Measurements from ENCODE around the gene LHFPL4. TPM values are rescaled to one million over a fixed set of nuclear protein-coding genes. Genes with fewer than 3 reads are reported as not detected.
A peak's percentile ranks its signal among the peaks of the same experiment; 100 is the strongest.

The LHFPL4 gene
- total RNA-seq, 1 donor from 2014 or later = not detected

DNA sequence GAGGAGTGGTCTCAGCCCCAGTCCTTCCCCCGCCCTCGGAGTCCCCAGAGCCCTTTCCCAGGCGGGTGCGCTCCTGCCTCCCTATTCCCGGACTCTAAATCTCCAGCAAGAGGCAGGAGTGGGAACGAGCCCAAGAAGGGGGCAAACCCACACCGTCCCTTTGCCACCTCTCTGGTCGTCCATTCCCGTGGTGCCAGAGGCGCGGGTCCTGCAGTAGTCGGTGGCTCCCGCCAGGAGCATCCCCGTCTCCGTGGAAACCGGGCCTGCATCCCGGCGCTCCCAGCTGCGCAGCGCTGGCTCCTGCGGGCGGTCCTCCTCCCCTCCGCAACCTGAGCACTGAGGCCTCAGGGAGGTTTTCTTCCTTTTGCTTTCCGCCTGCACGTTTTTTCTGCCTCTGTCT is 44.8 kb downstream of the LHFPL4 start:
- H3K4me3 ChIP-seq (ENCODE audit: low read depth, low read length) = no peak overlapping the region
- no peak for DNase-seq (ENCODE audit: low read depth)
- TF ChIP-seq, protein P1, sequence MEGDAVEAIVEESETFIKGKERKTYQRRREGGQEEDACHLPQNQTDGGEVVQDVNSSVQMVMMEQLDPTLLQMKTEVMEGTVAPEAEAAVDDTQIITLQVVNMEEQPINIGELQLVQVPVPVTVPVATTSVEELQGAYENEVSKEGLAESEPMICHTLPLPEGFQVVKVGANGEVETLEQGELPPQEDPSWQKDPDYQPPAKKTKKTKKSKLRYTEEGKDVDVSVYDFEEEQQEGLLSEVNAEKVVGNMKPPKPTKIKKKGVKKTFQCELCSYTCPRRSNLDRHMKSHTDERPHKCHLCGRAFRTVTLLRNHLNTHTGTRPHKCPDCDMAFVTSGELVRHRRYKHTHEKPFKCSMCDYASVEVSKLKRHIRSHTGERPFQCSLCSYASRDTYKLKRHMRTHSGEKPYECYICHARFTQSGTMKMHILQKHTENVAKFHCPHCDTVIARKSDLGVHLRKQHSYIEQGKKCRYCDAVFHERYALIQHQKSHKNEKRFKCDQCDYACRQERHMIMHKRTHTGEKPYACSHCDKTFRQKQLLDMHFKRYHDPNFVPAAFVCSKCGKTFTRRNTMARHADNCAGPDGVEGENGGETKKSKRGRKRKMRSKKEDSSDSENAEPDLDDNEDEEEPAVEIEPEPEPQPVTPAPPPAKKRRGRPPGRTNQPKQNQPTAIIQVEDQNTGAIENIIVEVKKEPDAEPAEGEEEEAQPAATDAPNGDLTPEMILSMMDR (conservative IDR thresholded peaks at IDR 0.05; ENCODE audit: low read depth, low read length) = no peak

DNA sequence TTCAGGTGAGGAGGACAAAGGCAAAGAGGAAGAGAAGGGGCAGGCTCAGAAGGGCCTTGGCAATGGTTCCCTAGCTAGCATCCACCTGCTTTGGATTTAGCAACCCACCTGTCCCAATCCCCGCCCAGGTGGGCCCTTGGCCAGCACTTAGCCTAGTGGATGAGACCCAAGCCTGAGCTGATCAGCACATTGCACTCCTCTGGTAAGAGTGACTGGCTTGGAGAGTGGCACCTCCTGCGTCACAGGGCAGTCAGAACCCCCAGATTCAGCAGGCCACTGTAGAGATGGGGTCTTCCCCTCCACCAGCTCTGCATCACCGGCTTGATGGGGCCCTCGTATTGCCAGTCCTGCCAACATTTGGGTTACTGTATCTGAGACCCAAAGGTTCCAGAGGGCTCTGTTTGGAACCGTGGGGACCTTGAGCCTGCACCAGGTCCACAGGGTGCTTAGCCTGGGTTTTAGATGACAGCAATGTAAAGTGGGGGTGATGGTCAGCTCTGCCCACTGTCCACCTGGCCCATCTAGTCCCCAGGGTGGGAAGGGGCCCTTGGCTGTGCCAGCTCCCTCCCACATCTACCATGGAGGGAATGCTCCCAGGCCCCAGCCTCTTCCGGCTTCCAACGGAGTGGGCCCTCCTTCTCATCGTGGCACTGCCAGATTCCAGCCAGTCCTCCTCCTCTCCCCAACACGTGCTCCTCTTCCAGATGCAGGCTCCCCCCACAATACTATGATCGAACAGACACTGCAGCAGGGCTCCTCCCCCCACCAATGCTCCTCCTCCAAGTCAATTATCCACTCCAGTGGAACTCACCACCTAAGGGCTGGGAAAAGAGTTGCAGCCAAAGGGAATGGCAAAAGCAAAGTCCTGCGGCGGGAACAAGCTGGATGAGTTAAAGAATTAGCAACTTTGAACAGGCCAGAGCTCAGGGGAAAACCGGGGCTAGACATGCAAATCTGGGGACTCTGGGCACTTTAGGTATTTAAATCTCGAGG is 45.7 kb downstream of the LHFPL4 start:
- TF ChIP-seq, protein P1 (conservative IDR thresholded peaks at IDR 0.05; ENCODE audit: low read depth, low read length) = no peak
- H3K4me3 ChIP-seq (ENCODE audit: low read depth, low read length) = no peak overlapping the region
- DNase-seq (ENCODE audit: low read depth) = no peak

DNA sequence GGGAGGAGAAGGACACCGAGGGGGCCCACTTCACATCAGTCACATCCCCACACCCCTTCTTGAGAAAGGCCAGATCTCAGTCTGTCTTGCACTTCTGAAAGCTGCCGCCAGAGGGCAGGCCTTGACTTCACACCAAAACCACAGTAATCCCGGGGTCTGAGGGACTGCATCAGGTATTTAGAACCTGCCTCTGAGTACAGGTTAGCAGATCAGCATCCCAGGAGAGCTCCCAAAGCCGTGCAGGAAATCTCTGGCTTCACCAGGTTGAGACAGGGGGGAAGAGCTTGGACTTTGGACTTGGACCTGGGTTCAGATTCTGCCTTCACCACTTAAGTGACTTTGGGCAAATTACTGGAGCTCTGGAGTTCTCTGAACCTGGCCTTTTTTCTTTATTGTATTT is 50.3 kb downstream of the LHFPL4 start:
- TF ChIP-seq, protein P1 (conservative IDR thresholded peaks at IDR 0.05; ENCODE audit: low read depth, low read length) = peak; percentile 93
- no peak overlapping the region for H3K4me3 ChIP-seq (ENCODE audit: low read depth, low read length)
- DNase-seq (ENCODE audit: low read depth) = peak; percentile 10

DNA sequence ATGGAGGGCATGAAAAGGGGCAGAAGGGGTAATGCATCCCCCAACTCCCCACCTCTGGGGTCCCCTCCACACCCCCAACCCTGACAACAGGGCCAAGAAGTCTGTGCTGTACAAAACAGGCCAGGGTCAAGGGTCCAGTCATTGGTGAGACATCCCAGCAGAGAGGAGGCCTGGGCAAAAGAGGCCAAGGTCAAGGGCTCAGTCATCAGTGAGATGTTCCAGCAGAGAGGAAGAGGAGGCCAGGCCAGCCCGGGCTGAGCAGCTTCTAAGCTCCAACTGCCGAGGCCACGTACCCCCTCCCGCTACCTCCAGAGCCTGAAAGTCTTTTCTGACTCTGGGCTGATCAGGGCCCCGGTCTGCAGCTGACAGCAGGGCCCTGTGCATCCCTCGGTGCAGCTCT is 52.4 kb downstream of the LHFPL4 start:
- TF ChIP-seq, protein P1 (conservative IDR thresholded peaks at IDR 0.05; ENCODE audit: low read depth, low read length) = no peak

DNA sequence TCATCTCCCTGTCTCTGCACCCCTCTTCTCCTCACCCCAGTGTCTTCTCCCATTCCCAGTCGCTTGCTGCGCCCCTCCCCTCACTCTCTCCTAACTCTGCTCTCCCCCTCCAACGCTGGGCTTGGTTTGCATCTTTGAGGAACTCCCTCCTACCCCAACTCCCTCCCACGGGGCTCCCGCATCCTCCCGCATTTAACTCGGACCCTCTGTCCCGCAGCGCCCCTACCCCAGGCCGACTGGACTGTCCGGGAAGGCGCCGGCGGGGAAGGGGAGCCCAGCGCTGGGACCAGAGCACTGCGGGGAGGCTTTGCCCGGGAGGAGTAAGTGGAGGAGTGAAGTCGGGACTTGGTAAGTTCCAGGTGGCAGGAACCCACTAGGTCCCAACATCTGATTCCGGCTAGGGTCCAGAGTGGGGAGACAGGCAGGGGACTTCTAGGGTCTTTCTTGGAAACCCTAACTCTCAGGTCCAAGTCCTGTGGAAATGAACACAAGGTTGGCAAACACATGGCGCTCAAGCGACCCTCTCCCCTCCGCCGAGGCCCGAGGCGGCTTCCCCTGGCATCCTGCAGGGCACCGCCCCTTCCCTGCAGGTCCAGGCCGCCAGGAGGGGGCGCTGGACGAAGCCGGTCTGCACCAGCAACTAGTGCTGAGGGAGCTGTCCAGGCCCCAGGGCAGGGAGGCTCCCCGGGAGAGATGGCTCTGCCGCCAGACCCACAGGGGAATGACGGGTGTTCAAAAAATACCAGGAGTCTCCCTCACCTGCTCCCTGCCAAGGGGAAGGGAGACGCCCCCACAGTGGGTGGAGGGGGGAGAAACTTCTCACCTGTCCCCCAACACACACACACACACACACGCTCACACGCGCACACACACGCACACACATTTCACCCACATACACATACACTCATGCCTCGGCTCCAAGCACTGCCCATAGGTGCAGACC is 53.2 kb downstream of the LHFPL4 start:
- H3K4me3 ChIP-seq (ENCODE audit: low read depth, low read length) = peak overlapping the region; percentile 19

More for the DNA sequence above, 52.4 kb downstream of the LHFPL4 start:
- H3K4me3 ChIP-seq (ENCODE audit: low read depth, low read length) = no peak overlapping the region
- no peak for DNase-seq (ENCODE audit: low read depth)

DNA sequence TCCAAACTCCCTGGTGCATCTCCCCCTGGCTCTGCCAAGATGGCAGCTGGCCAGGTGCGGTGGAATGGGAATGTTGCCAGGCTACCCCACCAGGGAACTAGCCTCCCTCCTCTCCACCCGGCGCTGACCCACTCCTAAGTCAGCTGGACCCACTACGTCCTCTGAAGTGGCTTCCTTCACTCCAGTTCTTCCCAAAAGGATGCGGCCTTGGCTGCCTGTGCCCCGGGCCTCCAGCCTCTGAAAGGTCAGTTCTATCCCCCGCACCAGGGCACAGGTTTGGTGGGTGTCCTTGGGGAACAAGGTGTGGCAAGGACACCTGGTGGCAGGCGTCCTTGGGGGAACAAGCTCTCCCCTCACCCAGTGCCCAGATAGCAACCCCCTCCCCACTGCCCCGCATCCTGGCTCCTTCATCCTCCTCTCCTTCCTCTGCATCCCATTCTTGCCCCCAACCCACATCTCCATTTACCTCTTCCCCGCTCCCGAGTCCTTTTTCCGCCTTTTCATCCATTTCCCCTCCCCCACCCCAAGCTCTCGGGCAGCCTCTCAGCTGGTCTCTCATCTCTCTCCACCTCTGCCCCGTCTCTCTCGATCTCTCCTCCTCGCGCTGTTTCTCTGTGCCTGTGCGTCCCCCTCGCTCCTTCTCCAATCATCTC is 54.0 kb downstream of the LHFPL4 start:
- H3K4me3 ChIP-seq (ENCODE audit: low read depth, low read length) = peak overlapping the region; percentile 19
- DNase-seq (ENCODE audit: low read depth) = no peak
- TF ChIP-seq, protein P1 (conservative IDR thresholded peaks at IDR 0.05; ENCODE audit: low read depth, low read length) = no peak

More for the DNA sequence above, 53.2 kb downstream of the LHFPL4 start:
- TF ChIP-seq, protein P1 (conservative IDR thresholded peaks at IDR 0.05; ENCODE audit: low read depth, low read length) = peak; percentile 81
- no peak for DNase-seq (ENCODE audit: low read depth)

Measured in epithelial cell of proximal tubule (primary cell).